GM23338 (cell line): Measurements from ENCODE around the gene KYAT1.

ENCODE experiments used
- CREB1 ChIP-seq: fragments of 250-450 bp; sonication (Bioruptor Pico); IDR thresholded peaks from 2 replicates; pipeline ENCODE4 v1.5.0; 2020; ENCODE audit warnings: low read depth, mild to moderate bottlenecking, moderate library complexity
- EZH2 ChIP-seq: fragments of 200-600 bp; sonication (generic); IDR thresholded peaks from one replicate; pipeline ENCODE4 v1.8.0; 2017; ENCODE audit warnings: antibody characterized with exemption, mild to moderate bottlenecking, low read depth; ENCODE audit not compliant: unreplicated experiment
- EZH2phosphoT487 ChIP-seq: fragments of 200-600 bp; sonication (generic); IDR thresholded peaks from one replicate; pipeline ENCODE4 v1.8.1; 2018; ENCODE audit warnings: antibody characterized with exemption; ENCODE audit not compliant: unreplicated experiment
- JUNB ChIP-seq: IDR thresholded peaks from one replicate; pipeline ENCODE4 v1.6.1; 2016; ENCODE audit warnings: antibody characterized with exemption; ENCODE audit not compliant: unreplicated experiment
- POLR2AphosphoS5 ChIP-seq: IDR thresholded peaks from 2 replicates; pipeline ENCODE4 v1.6.1; 2016; ENCODE audit warnings: antibody characterized with exemption, low read depth
- ZNF114 ChIP-seq: fragments of 250-450 bp; sonication (Bioruptor Pico); IDR thresholded peaks from 2 replicates; pipeline ENCODE4 v1.5.0; 2020; ENCODE audit warnings: mild to moderate bottlenecking, moderate library complexity
- TF ChIP-seq, protein P1 (sequence below), 2 experiments: fragments of 200-600 bp in 1 of 2; sonication (generic) in 1 of 2; conservative IDR thresholded peaks; 2 replicates each; pipeline versions ENCODE4 v1.5.1 to v1.6.1; 2016 to 2017; ENCODE audit warnings: antibody characterized with exemption in 2 of 2, low read depth in 2 of 2, mild to moderate bottlenecking in 2 of 2, moderate library complexity in 1 of 2
- TF ChIP-seq, protein P2 (sequence below): IDR thresholded peaks from one replicate; pipeline ENCODE4 v1.6.1; 2018; ENCODE audit warnings: antibody characterized with exemption; ENCODE audit not compliant: unreplicated experiment
- TF ChIP-seq, protein P3 (sequence below): IDR thresholded peaks from 2 replicates; pipeline ENCODE4 v1.6.1; 2016; ENCODE audit warnings: antibody characterized with exemption

DNA sequence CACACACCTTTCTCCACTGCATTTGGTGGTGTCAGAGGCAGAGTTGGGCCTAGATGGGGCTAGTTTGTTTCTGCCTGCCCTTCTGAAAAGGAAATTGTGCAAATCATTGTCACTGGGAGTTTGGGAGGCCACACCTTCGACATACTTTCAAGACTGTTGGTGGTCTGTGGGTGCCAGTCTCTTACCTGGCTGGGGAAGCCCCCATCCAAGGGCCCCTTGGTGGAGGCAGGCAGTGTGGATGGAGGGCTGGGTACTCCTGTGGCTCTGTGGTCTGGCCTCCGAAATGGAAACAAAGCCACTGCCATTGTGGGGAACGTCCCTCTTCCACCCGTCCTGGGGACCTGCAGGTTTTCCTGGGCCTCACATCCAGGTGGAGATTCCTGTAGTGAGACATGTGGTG lies 28.1 kb upstream of the KYAT1 start:
- TF ChIP-seq EZH2, result no peak
- TF ChIP-seq POLR2AphosphoS5, result no peak
- TF ChIP-seq, protein P1, sequence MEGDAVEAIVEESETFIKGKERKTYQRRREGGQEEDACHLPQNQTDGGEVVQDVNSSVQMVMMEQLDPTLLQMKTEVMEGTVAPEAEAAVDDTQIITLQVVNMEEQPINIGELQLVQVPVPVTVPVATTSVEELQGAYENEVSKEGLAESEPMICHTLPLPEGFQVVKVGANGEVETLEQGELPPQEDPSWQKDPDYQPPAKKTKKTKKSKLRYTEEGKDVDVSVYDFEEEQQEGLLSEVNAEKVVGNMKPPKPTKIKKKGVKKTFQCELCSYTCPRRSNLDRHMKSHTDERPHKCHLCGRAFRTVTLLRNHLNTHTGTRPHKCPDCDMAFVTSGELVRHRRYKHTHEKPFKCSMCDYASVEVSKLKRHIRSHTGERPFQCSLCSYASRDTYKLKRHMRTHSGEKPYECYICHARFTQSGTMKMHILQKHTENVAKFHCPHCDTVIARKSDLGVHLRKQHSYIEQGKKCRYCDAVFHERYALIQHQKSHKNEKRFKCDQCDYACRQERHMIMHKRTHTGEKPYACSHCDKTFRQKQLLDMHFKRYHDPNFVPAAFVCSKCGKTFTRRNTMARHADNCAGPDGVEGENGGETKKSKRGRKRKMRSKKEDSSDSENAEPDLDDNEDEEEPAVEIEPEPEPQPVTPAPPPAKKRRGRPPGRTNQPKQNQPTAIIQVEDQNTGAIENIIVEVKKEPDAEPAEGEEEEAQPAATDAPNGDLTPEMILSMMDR (conservative IDR thresholded peaks at IDR 0.05; ENCODE audit: low read depth in 2 of 2), result no peak
- TF ChIP-seq JUNB, result no peak
- TF ChIP-seq CREB1, result no peak
- TF ChIP-seq EZH2phosphoT487, result no peak
- TF ChIP-seq, protein P2, sequence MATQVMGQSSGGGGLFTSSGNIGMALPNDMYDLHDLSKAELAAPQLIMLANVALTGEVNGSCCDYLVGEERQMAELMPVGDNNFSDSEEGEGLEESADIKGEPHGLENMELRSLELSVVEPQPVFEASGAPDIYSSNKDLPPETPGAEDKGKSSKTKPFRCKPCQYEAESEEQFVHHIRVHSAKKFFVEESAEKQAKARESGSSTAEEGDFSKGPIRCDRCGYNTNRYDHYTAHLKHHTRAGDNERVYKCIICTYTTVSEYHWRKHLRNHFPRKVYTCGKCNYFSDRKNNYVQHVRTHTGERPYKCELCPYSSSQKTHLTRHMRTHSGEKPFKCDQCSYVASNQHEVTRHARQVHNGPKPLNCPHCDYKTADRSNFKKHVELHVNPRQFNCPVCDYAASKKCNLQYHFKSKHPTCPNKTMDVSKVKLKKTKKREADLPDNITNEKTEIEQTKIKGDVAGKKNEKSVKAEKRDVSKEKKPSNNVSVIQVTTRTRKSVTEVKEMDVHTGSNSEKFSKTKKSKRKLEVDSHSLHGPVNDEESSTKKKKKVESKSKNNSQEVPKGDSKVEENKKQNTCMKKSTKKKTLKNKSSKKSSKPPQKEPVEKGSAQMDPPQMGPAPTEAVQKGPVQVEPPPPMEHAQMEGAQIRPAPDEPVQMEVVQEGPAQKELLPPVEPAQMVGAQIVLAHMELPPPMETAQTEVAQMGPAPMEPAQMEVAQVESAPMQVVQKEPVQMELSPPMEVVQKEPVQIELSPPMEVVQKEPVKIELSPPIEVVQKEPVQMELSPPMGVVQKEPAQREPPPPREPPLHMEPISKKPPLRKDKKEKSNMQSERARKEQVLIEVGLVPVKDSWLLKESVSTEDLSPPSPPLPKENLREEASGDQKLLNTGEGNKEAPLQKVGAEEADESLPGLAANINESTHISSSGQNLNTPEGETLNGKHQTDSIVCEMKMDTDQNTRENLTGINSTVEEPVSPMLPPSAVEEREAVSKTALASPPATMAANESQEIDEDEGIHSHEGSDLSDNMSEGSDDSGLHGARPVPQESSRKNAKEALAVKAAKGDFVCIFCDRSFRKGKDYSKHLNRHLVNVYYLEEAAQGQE, result no peak
- TF ChIP-seq, protein P3, sequence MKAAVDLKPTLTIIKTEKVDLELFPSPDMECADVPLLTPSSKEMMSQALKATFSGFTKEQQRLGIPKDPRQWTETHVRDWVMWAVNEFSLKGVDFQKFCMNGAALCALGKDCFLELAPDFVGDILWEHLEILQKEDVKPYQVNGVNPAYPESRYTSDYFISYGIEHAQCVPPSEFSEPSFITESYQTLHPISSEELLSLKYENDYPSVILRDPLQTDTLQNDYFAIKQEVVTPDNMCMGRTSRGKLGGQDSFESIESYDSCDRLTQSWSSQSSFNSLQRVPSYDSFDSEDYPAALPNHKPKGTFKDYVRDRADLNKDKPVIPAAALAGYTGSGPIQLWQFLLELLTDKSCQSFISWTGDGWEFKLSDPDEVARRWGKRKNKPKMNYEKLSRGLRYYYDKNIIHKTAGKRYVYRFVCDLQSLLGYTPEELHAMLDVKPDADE, result no peak
- no peak for TF ChIP-seq ZNF114 (CRISPR knock-in tag)
